HG02870 (cell line): Measurements from ENCODE around the gene ANKRD7.

Experiments used
- ATAC-seq: cut with Tn5 transposase; IDR thresholded peaks from one replicate; pipeline ENCODE4 v1.9.1; 2021; ENCODE audit warnings: mild to moderate bottlenecking, moderate library complexity; ENCODE audit not compliant: unreplicated experiment

Gene ANKRD7

GRCh38 chr7:118224521-118224920, at the start of gene ANKRD7:
TSS of gene ANKRD7 (plus strand) at chr7:118224704. CDS start at chr7:118224831, 127 bp downstream.
- ATAC-seq = no peak

GRCh38 chr7:118175740-118176139, 48.8 kb upstream of the ANKRD7 start:
- ATAC-seq = no peak

GRCh38 chr7:118179191-118179590, 45.3 kb upstream of the ANKRD7 start:
- ATAC-seq = no peak

- no peak for ATAC-seq
These were observed 41.7 kb upstream of the ANKRD7 start for GRCh38 chr7:118182593-118183427.

GRCh38 chr7:118183428-118183785, 41.1 kb upstream of the ANKRD7 start:
- peak; percentile 2 for ATAC-seq

GRCh38 chr7:118183786-118184564, 40.5 kb upstream of the ANKRD7 start, which contains the start of gene LSM8:
TSS of gene LSM8 (plus strand) at chr7:118184164. CDS start at chr7:118184224, 60 bp downstream.
- ATAC-seq = peak; percentile 96

- no peak for ATAC-seq
These were observed 40.0 kb upstream of the ANKRD7 start for GRCh38 chr7:118184565-118184940.

GRCh38 chr7:118185163-118185860, 39.2 kb upstream of the ANKRD7 start:
- no peak for ATAC-seq

GRCh38 chr7:118186501-118186900, 38.0 kb upstream of the ANKRD7 start:
- no peak for ATAC-seq

- ATAC-seq = no peak
These were observed 29.9 kb upstream of the ANKRD7 start for GRCh38 chr7:118194571-118194970.

- peak; percentile 81 for ATAC-seq
These were observed 28.5 kb upstream of the ANKRD7 start for GRCh38 chr7:118195837-118196474.

GRCh38 chr7:118202061-118202460, 22.4 kb upstream of the ANKRD7 start:
- ATAC-seq = no peak

GRCh38 chr7:118214051-118214832, 10.3 kb upstream of the ANKRD7 start:
- peak; percentile 96 for ATAC-seq

- ATAC-seq = peak; percentile 1
These were observed 9.7 kb upstream of the ANKRD7 start for GRCh38 chr7:118214833-118215182.

GRCh38 chr7:118217210-118217619, 7.3 kb upstream of the ANKRD7 start:
- ATAC-seq = no peak

- no peak for ATAC-seq
These were observed 5.9 kb upstream of the ANKRD7 start for GRCh38 chr7:118218413-118219156.

- ATAC-seq = no peak
These were observed 5.4 kb upstream of the ANKRD7 start for GRCh38 chr7:118219157-118219512.

- ATAC-seq = no peak
These were observed 3.9 kb upstream of the ANKRD7 start for GRCh38 chr7:118220583-118220982.

- ATAC-seq = no peak
These were observed 1.9 kb upstream of the ANKRD7 start for GRCh38 chr7:118222591-118222990.

GRCh38 chr7:118232837-118233236, 8.3 kb downstream of the ANKRD7 start:
- no peak for ATAC-seq
